ENCODE results near the gene USP7.
"Not testable (repeated sequence)": the region's sequence is repeated elsewhere in the genome, so short reads cannot be mapped to it uniquely, and the experiment has no call there.

USP7 gene

GRCh38 chr16:8963821-8964441, at the start of gene USP7:
USP7 (minus strand) TSS chr16:8963906; CDS start chr16:8963285, 621 bp downstream.
- DNase-seq = peak; percentile 10

- DNase-seq = no peak
These were observed 49.8 kb upstream of the USP7 start for GRCh38 chr16:9013508-9013864.

GRCh38 chr16:9012848-9013507, 49.3 kb upstream of the USP7 start:
- DNase-seq = no peak

GRCh38 chr16:9012330-9012729, 48.6 kb upstream of the USP7 start:
- DNase-seq = no peak

GRCh38 chr16:9008601-9009260, 45.0 kb upstream of the USP7 start:
- no peak for DNase-seq

- no peak for DNase-seq
These were observed 43.6 kb upstream of the USP7 start for GRCh38 chr16:9007177-9007794.

- DNase-seq = no peak
These were observed 40.5 kb upstream of the USP7 start for GRCh38 chr16:9004183-9004582.

- no peak for DNase-seq
These were observed 40.1 kb upstream of the USP7 start for GRCh38 chr16:9003763-9004162.

- peak; percentile 52 for DNase-seq
These were observed 39.6 kb upstream of the USP7 start for GRCh38 chr16:9003322-9003721.

- no peak for DNase-seq
These were observed 38.3 kb upstream of the USP7 start for GRCh38 chr16:9002042-9002441.

GRCh38 chr16:9000664-9001063, 37.0 kb upstream of the USP7 start:
- no peak for DNase-seq

GRCh38 chr16:8999800-9000199, 36.1 kb upstream of the USP7 start:
- no peak for DNase-seq

- DNase-seq = no peak
These were observed 34.4 kb upstream of the USP7 start for GRCh38 chr16:8998108-8998507.

GRCh38 chr16:8996891-8997290, 33.2 kb upstream of the USP7 start:
- no peak for DNase-seq

- no peak for DNase-seq
These were observed 26.7 kb upstream of the USP7 start for GRCh38 chr16:8990445-8990844.

- DNase-seq = no peak
These were observed 25.6 kb upstream of the USP7 start for GRCh38 chr16:8989099-8989878.

- no peak for DNase-seq
These were observed 23.1 kb upstream of the USP7 start for GRCh38 chr16:8986818-8987191.

- no peak for DNase-seq
These were observed 22.4 kb upstream of the USP7 start for GRCh38 chr16:8986111-8986510.

GRCh38 chr16:8982816-8983215, 19.1 kb upstream of the USP7 start:
- DNase-seq = no peak

GRCh38 chr16:8981901-8982300, 18.2 kb upstream of the USP7 start:
- not testable (repeated sequence) for DNase-seq

GRCh38 chr16:8976189-8976588, 12.5 kb upstream of the USP7 start:
- not testable (repeated sequence) for DNase-seq

- no peak for DNase-seq
These were observed 11.3 kb upstream of the USP7 start for GRCh38 chr16:8975039-8975438.
